Nephron (organoid): ENCODE measurements around the gene GCC1.
"Not testable (repeated sequence)": the region's sequence is repeated elsewhere in the genome, so short reads cannot be mapped to it uniquely, and the experiment has no call there.

ENCODE experiments used
- H3K27ac Mint-ChIP-seq, 3 experiments: 2 replicates each; pipeline ENCODE4 v1.8.0; 2020; ENCODE audit warnings: mixed read lengths in 3 of 3, mild to moderate bottlenecking in 2 of 3, moderate library complexity in 1 of 3
- H3K27me3 Mint-ChIP-seq: 2 replicates; pipeline ENCODE4 v1.8.0; 2021; ENCODE audit warnings: low read depth, mild to moderate bottlenecking, moderate library complexity, mixed read lengths
- H3K36me3 Mint-ChIP-seq: 2 replicates; pipeline ENCODE4 v1.8.0; 2020; ENCODE audit warnings: low read depth, mixed read lengths
- H3K4me1 Mint-ChIP-seq: 2 replicates; pipeline ENCODE4 v1.8.0; 2020; ENCODE audit warnings: mixed read lengths
- H3K4me3 Mint-ChIP-seq, 3 experiments: 2 replicates each; pipeline ENCODE4 v1.8.0; 2020; ENCODE audit warnings: mild to moderate bottlenecking in 3 of 3, mixed read lengths in 3 of 3, moderate library complexity in 2 of 3
- H3K9me3 Mint-ChIP-seq: 2 replicates; pipeline ENCODE4 v1.8.0; 2020; ENCODE audit warnings: mixed read lengths
- CTCF ChIP-seq, 3 experiments: fragments of 200-600 bp; sonication (generic); IDR thresholded peaks; one replicate each; pipeline ENCODE4 v1.5.0; 2021; ENCODE audit warnings: antibody characterized with exemption in 3 of 3; ENCODE audit not compliant: unreplicated experiment in 3 of 3

GCC1 gene

DNA sequence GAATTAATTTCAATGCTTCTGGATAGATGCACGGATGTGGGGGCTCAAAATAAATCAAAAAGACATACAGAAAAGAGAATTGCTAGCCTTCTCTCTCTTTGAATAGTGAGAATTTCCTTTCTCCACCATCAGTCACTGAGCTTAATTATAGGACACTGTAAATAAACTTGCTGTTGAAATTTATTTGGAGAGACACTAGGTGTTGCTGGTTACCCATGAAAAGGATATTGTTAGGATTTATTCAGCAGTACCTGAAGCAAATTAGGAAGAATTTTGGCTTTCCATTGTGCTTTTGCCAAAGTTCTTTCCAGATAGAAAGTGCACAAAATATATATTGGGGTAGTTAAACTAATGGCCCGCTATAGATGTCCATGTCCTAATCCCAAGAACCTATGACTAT, 27.6 kb downstream of the GCC1 start:
- Mint-ChIP-seq H3K27ac (no peak overlapping the region), H3K9me3 (peaks cover 3% of the 10 kb centered on the region), H3K27me3 (peaks cover 3% of the 10 kb centered on the region), H3K4me3 (no peak overlapping the region), H3K36me3 (no peaks in the 10 kb centered on the region), H3K4me1 (no peaks in the 10 kb centered on the region)
- TF ChIP-seq CTCF (IDR thresholded peaks at IDR 0.05; ENCODE audit: unreplicated experiment in 3 of 3), result no peak

DNA sequence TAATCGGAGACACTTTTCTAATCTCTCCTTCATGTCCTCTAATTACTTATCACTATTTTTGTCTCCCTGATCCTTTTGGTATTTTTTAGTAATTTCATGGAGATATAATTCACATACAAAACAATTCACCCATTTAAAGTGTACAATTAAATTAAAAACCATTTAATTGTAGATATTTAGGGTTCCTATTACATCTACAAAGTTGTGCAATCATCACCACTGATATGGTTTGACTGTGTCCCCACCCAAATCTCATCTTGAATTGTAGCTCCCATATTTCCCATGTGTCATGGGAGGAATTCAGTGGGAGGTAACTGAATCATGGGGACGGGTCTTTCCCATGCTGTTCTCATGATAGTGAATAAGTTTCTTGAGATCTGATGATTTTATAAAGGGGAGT, 29.0 kb downstream of the GCC1 start:
- H3K9me3 Mint-ChIP-seq, result no peaks in the 10 kb centered on the region
- H3K27ac Mint-ChIP-seq, result no peak overlapping the region
- no peaks in the 10 kb centered on the region for H3K36me3 Mint-ChIP-seq
- H3K27me3 Mint-ChIP-seq, result peaks cover 8% of the 10 kb centered on the region
- H3K4me1 Mint-ChIP-seq, result no peaks in the 10 kb centered on the region
- no peak overlapping the region for H3K4me3 Mint-ChIP-seq
- TF ChIP-seq CTCF (IDR thresholded peaks at IDR 0.05; ENCODE audit: unreplicated experiment in 3 of 3), result no peak

- Mint-ChIP-seq H3K4me3 (no peak overlapping the region), H3K27ac (no peak overlapping the region), H3K27me3 (peaks cover 8% of the 10 kb centered on the region), H3K4me1 (no peaks in the 10 kb centered on the region), H3K9me3 (peaks cover 5% of the 10 kb centered on the region), H3K36me3 (no peaks in the 10 kb centered on the region)
- TF ChIP-seq CTCF (IDR thresholded peaks at IDR 0.05; ENCODE audit: unreplicated experiment in 3 of 3), result no peak
Measured at GRCh38 chr7:127551941-127552340, 33.5 kb downstream of the GCC1 start.

DNA sequence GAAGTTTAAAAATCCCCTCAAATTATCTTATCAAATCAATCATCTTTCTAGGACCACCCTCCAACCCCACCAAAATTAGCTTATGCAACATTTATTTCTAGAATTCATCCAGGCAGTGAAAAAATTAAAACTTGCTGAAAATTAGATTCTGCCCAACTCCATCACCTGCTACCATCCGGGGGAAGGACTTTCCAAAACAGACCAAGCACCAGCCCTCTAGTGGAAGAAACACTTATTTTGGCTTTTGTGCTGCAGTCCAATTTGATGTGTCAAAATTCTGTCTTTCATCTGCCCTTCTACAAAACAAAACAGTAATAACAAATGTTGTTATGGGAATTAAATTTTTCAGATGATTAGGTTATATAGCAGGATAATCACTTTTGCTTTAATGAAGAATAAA, 35.1 kb downstream of the GCC1 start:
- H3K36me3 Mint-ChIP-seq, result peaks cover 4% of the 10 kb centered on the region
- no peak overlapping the region for H3K27ac Mint-ChIP-seq

GRCh38 chr7:127546313-127546712, 39.1 kb downstream of the GCC1 start:
- TF ChIP-seq CTCF (IDR thresholded peaks at IDR 0.05; ENCODE audit: unreplicated experiment in 3 of 3), result no peak
- no peak overlapping the region for H3K27ac Mint-ChIP-seq
- peaks cover 9% of the 10 kb centered on the region for H3K9me3 Mint-ChIP-seq
- no peaks in the 10 kb centered on the region for H3K4me1 Mint-ChIP-seq
- H3K4me3 Mint-ChIP-seq, result no peak overlapping the region
- H3K27me3 Mint-ChIP-seq, result peaks cover 16% of the 10 kb centered on the region
- H3K36me3 Mint-ChIP-seq, result peaks cover 4% of the 10 kb centered on the region

More for the DNA sequence above, 35.1 kb downstream of the GCC1 start:
- H3K27me3 Mint-ChIP-seq, result peaks cover 12% of the 10 kb centered on the region
- no peaks in the 10 kb centered on the region for H3K4me1 Mint-ChIP-seq
- TF ChIP-seq CTCF (IDR thresholded peaks at IDR 0.05; ENCODE audit: unreplicated experiment in 3 of 3), result peak in 1 of 3 experiments; percentile 13
- no peak overlapping the region for H3K4me3 Mint-ChIP-seq
- H3K9me3 Mint-ChIP-seq, result peaks cover 9% of the 10 kb centered on the region

GRCh38 chr7:127541548-127541947, 43.8 kb downstream of the GCC1 start:
- H3K9me3 Mint-ChIP-seq, result peaks cover under 1% of the 10 kb centered on the region
- TF ChIP-seq CTCF (IDR thresholded peaks at IDR 0.05; ENCODE audit: unreplicated experiment in 3 of 3), result no peak
- no peak overlapping the region for H3K27ac Mint-ChIP-seq
- H3K4me1 Mint-ChIP-seq, result no peaks in the 10 kb centered on the region
- H3K27me3 Mint-ChIP-seq, result peaks cover 49% of the 10 kb centered on the region
- no peak overlapping the region for H3K4me3 Mint-ChIP-seq
- peaks cover under 1% of the 10 kb centered on the region for H3K36me3 Mint-ChIP-seq

DNA sequence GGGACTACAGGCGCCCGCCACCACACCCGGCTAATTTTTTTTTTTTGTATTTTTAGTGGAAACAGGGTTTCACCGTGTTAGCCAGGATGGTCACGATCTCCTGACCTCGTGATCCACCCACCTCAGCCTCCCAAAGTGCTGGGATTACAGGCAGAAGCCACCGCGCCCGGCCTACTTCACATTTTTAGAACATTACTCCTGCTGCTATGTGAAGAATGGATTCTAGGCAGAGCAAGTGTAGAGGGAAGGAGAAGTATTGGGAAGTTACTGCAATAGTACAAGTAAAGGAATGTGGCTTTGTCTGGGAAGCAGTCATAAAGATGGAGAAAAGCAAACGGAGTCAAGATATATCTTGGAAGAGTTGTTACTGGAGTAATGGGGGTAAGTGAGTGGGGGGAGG, 44.9 kb downstream of the GCC1 start:
- H3K27ac Mint-ChIP-seq, H3K9me3 Mint-ChIP-seq: not testable (repeated sequence)

More for the DNA sequence above, 44.9 kb downstream of the GCC1 start:
- H3K4me1 Mint-ChIP-seq, H3K36me3 Mint-ChIP-seq, H3K4me3 Mint-ChIP-seq: not testable (repeated sequence)
- peaks cover 57% of the 10 kb centered on the region for H3K27me3 Mint-ChIP-seq
